HepG2 (cell line): ENCODE measurements around the gene DLG4. TPM values are rescaled to one million over a fixed set of nuclear protein-coding genes. Genes with fewer than 3 reads are reported as not detected.
A peak's percentile ranks its signal among the peaks of the same experiment; 100 is the strongest.

Experiments
- ATAC-seq: fragments of 200-7000 bp; cut with Tn5 transposase; 3 replicates; pipeline ENCODE4 v1.9.1; 2020; ENCODE audit warnings: mild to moderate bottlenecking, moderate library complexity
- BruUV-seq: library from RNA; stranded (reverse); fragments of 400-500 nt; replicated peaks from 2 replicates; lab custom pipeline; 2021; lab: Mats Ljungman, UMichigan
- CTCF ChIA-PET: fragments of 300-600 bp; formaldehyde crosslinking; extraction: SDS; loops from one replicate; lab custom pipeline; 2021; ENCODE audit warnings: low total read pairs, inconsistent platforms, low intra/inter-chr PET ratio; lab: Yijun Ruan, JAX
- POLR2A ChIA-PET: fragments of 350-600 bp; sonication (Branson Sonifier 250); formaldehyde crosslinking; loops from one replicate; lab custom pipeline; 2020; ENCODE audit warnings: antibody characterized with exemption, inconsistent platforms; lab: Yijun Ruan, JAX
- DNase-seq: peaks from one replicate; pipeline ENCODE4 v3.0.0-alpha.2; 2015; ENCODE audit warnings: low spot score
- FAIRE-seq: peaks from 3 replicates; lab custom pipeline; 2011; peaks lifted over from hg19 to GRCh38; lab: Jason Lieb, UNC
- H2AFZ ChIP-seq: one replicate; pipeline ENCODE4 v1.6.1; 2011; ENCODE audit warnings: low read length, inconsistent platforms
- H3K27ac ChIP-seq: fragments of 300-600 bp; 3 replicates; pipeline ENCODE4 v1.8.0; 2011; ENCODE audit warnings: mixed run types, mild to moderate bottlenecking, mixed read lengths, low read length, inconsistent platforms; ENCODE audit not compliant: insufficient read depth; ENCODE audit errors: extremely low read length
- H3K27me3 ChIP-seq, 2 experiments: fragments of 200-600 bp in 1 of 2; 2 replicates in 1 of 2; 3 replicates in 1 of 2; pipeline versions ENCODE4 v1.6.0 to v1.8.0; 2011; ENCODE audit warnings: low read length in 2 of 2, mild to moderate bottlenecking in 2 of 2, moderate library complexity in 2 of 2, inconsistent platforms in 1 of 2; ENCODE audit not compliant: insufficient read depth in 2 of 2, control insufficient read depth in 1 of 2
- H3K36me3 ChIP-seq, 2 experiments: fragments of 200-600 bp in 1 of 2; replicated peaks in 1 of 2; 2 replicates in 1 of 2; 3 replicates in 1 of 2; pipeline versions ENCODE4 v1.5.1 to v1.8.0; 2011; ENCODE audit warnings: low read length in 2 of 2, inconsistent platforms in 1 of 2; ENCODE audit not compliant: insufficient read depth in 2 of 2, control insufficient read depth in 1 of 2
- H3K4me1 ChIP-seq: 2 replicates; pipeline ENCODE4 v1.5.1; 2012; ENCODE audit warnings: low read length, inconsistent platforms; ENCODE audit not compliant: insufficient read depth
- H3K4me2 ChIP-seq: 2 replicates; pipeline ENCODE4 v1.6.0; 2011; ENCODE audit warnings: low read depth, low read length, inconsistent platforms
- H3K4me3 ChIP-seq, 3 experiments: fragments of 200-600 bp in 1 of 3; sonication (generic), shearing (Covaris generic) in 1 of 3; replicated peaks in 1 of 3; 2 replicates each; pipeline ENCODE4 v1.5.1; 2011 to 2016; ENCODE audit warnings: low read length in 3 of 3, inconsistent platforms in 2 of 3, low read depth in 2 of 3, mild to moderate bottlenecking in 2 of 3, control low read depth in 1 of 3, mixed read lengths in 1 of 3; ENCODE audit not compliant: insufficient read depth in 1 of 3
- H3K79me2 ChIP-seq: one replicate; pipeline ENCODE4 v1.6.1; 2011; ENCODE audit warnings: low read length, inconsistent platforms; ENCODE audit not compliant: insufficient read depth
- H3K9ac ChIP-seq: 2 replicates; pipeline ENCODE4 v1.6.0; 2011; ENCODE audit warnings: mild to moderate bottlenecking, low read depth, low read length, inconsistent platforms; ENCODE audit not compliant: insufficient read depth
- H3K9me3 ChIP-seq: 2 replicates; pipeline ENCODE4 v1.5.1; 2012; ENCODE audit warnings: mild to moderate bottlenecking, low read length
- H4K20me1 ChIP-seq: 2 replicates; pipeline ENCODE4 v1.6.0; 2011; ENCODE audit warnings: inconsistent platforms, mild to moderate bottlenecking, low read length, moderate library complexity; ENCODE audit not compliant: insufficient read depth
- ADNP ChIP-seq: sonication (generic); formaldehyde crosslinking; IDR thresholded peaks from 2 replicates; pipeline ENCODE4 v1.4.0; 2020; ENCODE audit warnings: missing genetic modification reagents
- HDAC6 ChIP-seq: fragments of 200-600 bp; sonication (generic); IDR thresholded peaks from 2 replicates; pipeline ENCODE4 v1.7.0; 2017; ENCODE audit warnings: mild to moderate bottlenecking, antibody characterized with exemption, low read length, low read depth
- HOXA9 ChIP-seq: sonication (generic); formaldehyde crosslinking; IDR thresholded peaks from 2 replicates; pipeline ENCODE4 v1.8.1; 2022; ENCODE audit warnings: missing genetic modification reagents, mild to moderate bottlenecking, moderate library complexity, borderline replicate concordance
- MED1 ChIP-seq: sonication (generic); formaldehyde crosslinking; IDR thresholded peaks from 2 replicates; pipeline ENCODE4 v1.4.0; 2020; ENCODE audit warnings: missing genetic modification reagents
- MEF2D ChIP-seq: sonication (generic); formaldehyde crosslinking; IDR thresholded peaks from 2 replicates; pipeline ENCODE4 v1.5.1; 2020; ENCODE audit warnings: mild to moderate bottlenecking, missing genetic modification reagents
- SMAD1 ChIP-seq: sonication (generic); formaldehyde crosslinking; IDR thresholded peaks from 2 replicates; pipeline ENCODE4 v1.4.0; 2020; ENCODE audit warnings: missing genetic modification reagents, low read depth, mild to moderate bottlenecking, borderline replicate concordance
- TBX3 ChIP-seq: fragments of 450-650 bp; IDR thresholded peaks from 2 replicates; pipeline ENCODE4 v1.6.1; 2017; ENCODE audit warnings: antibody characterized with exemption, mild to moderate bottlenecking, inconsistent platforms, borderline replicate concordance
- ZNF263 ChIP-seq: sonication (generic); formaldehyde crosslinking; IDR thresholded peaks from 2 replicates; pipeline ENCODE4 v1.4.0; 2020; ENCODE audit warnings: missing genetic modification reagents
- ZNF446 ChIP-seq: sonication (generic); formaldehyde crosslinking; IDR thresholded peaks from 2 replicates; pipeline ENCODE4 v1.5.0; 2020; ENCODE audit warnings: mild to moderate bottlenecking, missing genetic modification reagents
- ZNF543 ChIP-seq: sonication (generic); formaldehyde crosslinking; IDR thresholded peaks from 2 replicates; pipeline ENCODE4 v1.4.0; 2020; ENCODE audit warnings: mild to moderate bottlenecking, missing genetic modification reagents
- ZNF777 ChIP-seq: sonication (generic); formaldehyde crosslinking; IDR thresholded peaks from 2 replicates; pipeline ENCODE4 v1.4.0; 2020; ENCODE audit warnings: missing genetic modification reagents
- WGBS: methylation state at CpG from one replicate; pipeline ENCODE4 v1.1.6; 2017; ENCODE audit warnings: low lambda C conversion rate; 5-methylcytosine and 5-hydroxymethylcytosine counted together
- in situ Hi-C: cut with HindIII; loops from 2 replicates; pipeline ENCODE4 v1.10.0; 2017; ENCODE audit warnings: low pct_unique_long_range_greater_than_20kb; ENCODE audit not compliant: extremely low pct_ligation_motif_present
- intact Hi-C: fragments of 100-400 bp; cut with micrococcal nuclease; formaldehyde crosslinking; loops from one replicate; pipeline ENCODE4 v1.10.0; 2022; ENCODE audit not compliant: unreplicated experiment
- polyA plus RNA-seq, 8 experiments: library from polyadenylated mRNA; depleted of rRNA in 3 of 8; stranded (reverse) in 7 of 8; unstranded in 1 of 8; fragments of >200 nt; fragmentation: Illumina TruSeq in 4 of 8; extraction: Trizol in 4 of 8; gene quantifications; 2 replicates each; pipeline versions ENCODE4 v1.2.1 to v1.2.3, GENCODE V29; 2011 to 2016; ENCODE audit warnings: low read depth in 4 of 8, missing spikeins in 1 of 8, mixed read lengths in 1 of 8; ENCODE audit not compliant: insufficient read depth in 1 of 8
- total RNA-seq, 5 experiments: library from RNA; depleted of rRNA; stranded (reverse); fragments of >200 nt; fragmentation: Illumina TruSeq; extraction: Trizol; gene quantifications; 2 replicates each; pipeline ENCODE4 v1.2.3, GENCODE V29; 2016; ENCODE audit warnings: low read depth in 1 of 5
- TF ChIP-seq, protein P1 (sequence below): sonication (generic); formaldehyde crosslinking; conservative IDR thresholded peaks from 2 replicates; pipeline ENCODE4 v1.4.0; 2020; ENCODE audit warnings: missing genetic modification reagents
- TF ChIP-seq, protein P2 (sequence below): sonication (generic); formaldehyde crosslinking; IDR thresholded peaks from 2 replicates; pipeline ENCODE4 v1.4.0; 2020; ENCODE audit warnings: missing genetic modification reagents
- TF ChIP-seq, protein P3 (sequence below): sonication (generic); formaldehyde crosslinking; IDR thresholded peaks from 2 replicates; pipeline ENCODE4 v1.4.0; 2020; ENCODE audit warnings: missing genetic modification reagents
- TF ChIP-seq, protein P4 (sequence below): sonication (generic); formaldehyde crosslinking; IDR thresholded peaks from 2 replicates; pipeline ENCODE4 v1.8.0; 2022; ENCODE audit warnings: mild to moderate bottlenecking, missing genetic modification reagents; ENCODE audit not compliant: insufficient replicate concordance

DLG4 gene
- total and polyA plus RNA-seq, 2 of the 13 experiments (the other 11 are each of a cell fraction or from before 2014, with no cell fraction given) = 0.71 to 4.3 TPM

DNA sequence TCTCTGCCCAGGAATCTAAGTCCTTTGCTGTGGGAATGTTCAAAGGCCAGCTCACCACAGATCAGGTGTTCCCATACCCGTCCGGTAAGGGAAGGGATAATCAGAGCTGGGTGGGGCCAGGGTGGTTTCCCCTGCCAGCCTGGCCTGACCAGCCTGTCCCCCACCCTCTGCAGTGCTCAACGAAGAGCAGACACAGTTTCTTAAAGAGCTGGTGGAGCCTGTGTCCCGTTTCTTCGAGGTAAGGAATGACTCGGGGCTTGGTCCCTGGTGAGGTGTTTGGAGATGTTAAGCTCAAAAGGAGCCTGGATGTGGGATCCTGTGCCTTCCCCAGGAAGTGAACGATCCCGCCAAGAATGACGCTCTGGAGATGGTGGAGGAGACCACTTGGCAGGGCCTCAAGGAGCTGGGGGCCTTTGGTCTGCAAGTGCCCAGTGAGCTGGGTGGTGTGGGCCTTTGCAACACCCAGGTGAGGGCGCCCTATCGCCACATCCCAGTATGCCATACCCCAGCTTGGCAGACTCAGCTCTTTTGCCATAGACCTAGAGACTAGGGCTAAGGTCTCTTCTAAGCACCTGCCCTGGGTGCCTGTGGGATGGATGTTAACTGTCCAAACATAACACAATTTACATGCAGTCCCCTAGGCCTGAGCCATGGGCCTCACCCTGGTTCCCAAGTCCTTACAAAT lies 1.1 kb upstream of the DLG4 start (continued):
- no peak for TF ChIP-seq ADNP (CRISPR knock-in tag)
- TF ChIP-seq ZNF777 (CRISPR knock-in tag) = no peak
- peak; percentile 99 for TF ChIP-seq ZNF543
- TF ChIP-seq SMAD1 (CRISPR knock-in tag) = 0 out of 2 replicates have a peak, but pooled peaks have one; percentile 5
- TF ChIP-seq, protein P1, sequence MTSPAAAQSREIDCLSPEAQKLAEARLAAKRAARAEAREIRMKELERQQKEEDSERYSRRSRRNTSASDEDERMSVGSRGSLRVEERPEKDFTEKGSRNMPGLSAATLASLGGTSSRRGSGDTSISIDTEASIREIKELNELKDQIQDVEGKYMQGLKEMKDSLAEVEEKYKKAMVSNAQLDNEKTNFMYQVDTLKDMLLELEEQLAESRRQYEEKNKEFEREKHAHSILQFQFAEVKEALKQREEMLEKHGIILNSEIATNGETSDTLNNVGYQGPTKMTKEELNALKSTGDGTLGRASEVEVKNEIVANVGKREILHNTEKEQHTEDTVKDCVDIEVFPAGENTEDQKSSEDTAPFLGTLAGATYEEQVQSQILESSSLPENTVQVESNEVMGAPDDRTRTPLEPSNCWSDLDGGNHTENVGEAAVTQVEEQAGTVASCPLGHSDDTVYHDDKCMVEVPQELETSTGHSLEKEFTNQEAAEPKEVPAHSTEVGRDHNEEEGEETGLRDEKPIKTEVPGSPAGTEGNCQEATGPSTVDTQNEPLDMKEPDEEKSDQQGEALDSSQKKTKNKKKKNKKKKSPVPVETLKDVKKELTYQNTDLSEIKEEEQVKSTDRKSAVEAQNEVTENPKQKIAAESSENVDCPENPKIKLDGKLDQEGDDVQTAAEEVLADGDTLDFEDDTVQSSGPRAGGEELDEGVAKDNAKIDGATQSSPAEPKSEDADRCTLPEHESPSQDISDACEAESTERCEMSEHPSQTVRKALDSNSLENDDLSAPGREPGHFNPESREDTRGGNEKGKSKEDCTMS (CRISPR knock-in tag) = no peak

DNA sequence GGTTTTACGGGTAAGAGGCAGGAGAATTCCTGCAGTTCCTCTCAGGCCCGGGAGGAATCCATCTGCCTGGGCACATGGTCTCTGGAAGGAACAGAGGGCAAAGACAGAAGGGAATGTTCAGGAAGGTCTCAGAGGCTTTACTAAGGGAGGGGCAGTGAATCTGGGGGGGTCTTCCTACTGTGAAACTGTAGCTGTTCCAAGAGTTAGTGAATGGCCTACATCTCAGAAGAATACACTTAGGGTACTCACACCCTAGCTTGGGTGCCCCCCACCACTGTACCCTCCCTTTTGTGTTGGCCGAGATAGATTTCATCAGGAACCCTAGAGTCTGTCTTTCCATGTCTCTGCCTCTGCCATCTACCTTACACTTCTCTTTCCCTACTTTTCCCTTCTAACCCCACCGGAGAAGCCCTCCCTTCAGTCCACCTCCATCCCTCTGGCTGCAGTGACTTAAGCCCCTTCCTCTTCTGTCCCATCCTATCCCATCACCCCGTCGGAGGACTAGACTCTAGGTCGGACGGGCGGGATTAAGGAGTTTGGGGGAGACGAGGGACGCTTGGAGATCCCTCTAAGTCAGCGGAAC lies 316 bp downstream of the DLG4 start:
- Histone ChIP-seq H3K4me2 (peak overlapping the region; percentile 99), H3K4me1 (peaks cover 67% of the 10 kb centered on the region), H3K9ac (peak overlapping the region; percentile 90), H4K20me1 (peaks cover 10% of the 10 kb centered on the region; the same call in 1 of the 2 replicates), H3K27me3 (peaks cover 0 to 4% of the 10 kb centered on the region in 2 experiments; a peak in 2 of 5 replicates), H3K9me3 (no peaks in the 10 kb centered on the region), H2AFZ (peak overlapping the region; percentile 68), H3K4me3 (peak overlapping the region; percentile 73 to 93 (median 90)), H3K27ac (peak overlapping the region; percentile 96), H3K79me2 (peaks cover 14% of the 10 kb centered on the region), H3K36me3 (peaks cover 5 to 34% of the 10 kb centered on the region in 2 experiments; a peak in 4 of 5 replicates)
- no peak for DNase-seq
- intact Hi-C loops (no loop called here), in situ Hi-C loops (loop anchor here (5.0 kb wide), 1 partner anchor 42 kb away; the partner anchor contains the start of gene ASGR1)
- BruUV-seq = no TSS peak
- ChIA-PET CTCF (no interaction called here), POLR2A (interaction anchor here (0.6 to 6.8 kb wide), 23 partner anchors 10 to 183 kb away, joined by 3 to 140 read pairs (median 7); partner anchors contain the start of genes ASGR1, ASGR2, CTDNEP1 and DVL2)
- 1% methylated on average over 11 of the region's 12 CpGs for WGBS
- no peak for FAIRE-seq
- no peak; the same call in 1 of the 3 replicates for ATAC-seq
- TF ChIP-seq, protein P2, sequence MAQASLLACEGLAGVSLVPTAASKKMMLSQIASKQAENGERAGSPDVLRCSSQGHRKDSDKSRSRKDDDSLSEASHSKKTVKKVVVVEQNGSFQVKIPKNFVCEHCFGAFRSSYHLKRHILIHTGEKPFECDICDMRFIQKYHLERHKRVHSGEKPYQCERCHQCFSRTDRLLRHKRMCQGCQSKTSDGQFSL (CRISPR knock-in tag) = 0 out of 2 replicates have a peak, but pooled peaks have one; percentile 43
- TF ChIP-seq HOXA9 (no peak), ZNF446 (0 out of 2 replicates have a peak, but pooled peaks have one; percentile 2), TBX3 (no peak), ZNF263 (CRISPR knock-in tag) (peak; percentile 22; the same call in 1 of the 2 replicates), MEF2D (CRISPR knock-in tag) (peak; percentile 77; the same call in 1 of the 2 replicates), HDAC6 (no peak), MED1 (peak; percentile 39; the same call in 1 of the 2 replicates)
- TF ChIP-seq, protein P3, sequence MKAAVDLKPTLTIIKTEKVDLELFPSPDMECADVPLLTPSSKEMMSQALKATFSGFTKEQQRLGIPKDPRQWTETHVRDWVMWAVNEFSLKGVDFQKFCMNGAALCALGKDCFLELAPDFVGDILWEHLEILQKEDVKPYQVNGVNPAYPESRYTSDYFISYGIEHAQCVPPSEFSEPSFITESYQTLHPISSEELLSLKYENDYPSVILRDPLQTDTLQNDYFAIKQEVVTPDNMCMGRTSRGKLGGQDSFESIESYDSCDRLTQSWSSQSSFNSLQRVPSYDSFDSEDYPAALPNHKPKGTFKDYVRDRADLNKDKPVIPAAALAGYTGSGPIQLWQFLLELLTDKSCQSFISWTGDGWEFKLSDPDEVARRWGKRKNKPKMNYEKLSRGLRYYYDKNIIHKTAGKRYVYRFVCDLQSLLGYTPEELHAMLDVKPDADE (CRISPR knock-in tag) = peak; percentile 45; the same call in 1 of the 2 replicates
- TF ChIP-seq, protein P4, sequence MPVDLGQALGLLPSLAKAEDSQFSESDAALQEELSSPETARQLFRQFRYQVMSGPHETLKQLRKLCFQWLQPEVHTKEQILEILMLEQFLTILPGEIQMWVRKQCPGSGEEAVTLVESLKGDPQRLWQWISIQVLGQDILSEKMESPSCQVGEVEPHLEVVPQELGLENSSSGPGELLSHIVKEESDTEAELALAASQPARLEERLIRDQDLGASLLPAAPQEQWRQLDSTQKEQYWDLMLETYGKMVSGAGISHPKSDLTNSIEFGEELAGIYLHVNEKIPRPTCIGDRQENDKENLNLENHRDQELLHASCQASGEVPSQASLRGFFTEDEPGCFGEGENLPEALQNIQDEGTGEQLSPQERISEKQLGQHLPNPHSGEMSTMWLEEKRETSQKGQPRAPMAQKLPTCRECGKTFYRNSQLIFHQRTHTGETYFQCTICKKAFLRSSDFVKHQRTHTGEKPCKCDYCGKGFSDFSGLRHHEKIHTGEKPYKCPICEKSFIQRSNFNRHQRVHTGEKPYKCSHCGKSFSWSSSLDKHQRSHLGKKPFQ = peak; percentile 69
